ENCODE measurements around the gene ACSL5. TPM values are rescaled to one million over a fixed set of nuclear protein-coding genes. Genes with fewer than 3 reads are reported as not detected.
A peak's percentile ranks its signal among the peaks of the same experiment; 100 is the strongest.

Gene ACSL5
- total and polyA plus RNA-seq, 10 of the 15 experiments (the other 5 are each of a cell fraction or from before 2014, with no cell fraction given), result 22.3 to 57.0 (median 46.4) TPM

DNA sequence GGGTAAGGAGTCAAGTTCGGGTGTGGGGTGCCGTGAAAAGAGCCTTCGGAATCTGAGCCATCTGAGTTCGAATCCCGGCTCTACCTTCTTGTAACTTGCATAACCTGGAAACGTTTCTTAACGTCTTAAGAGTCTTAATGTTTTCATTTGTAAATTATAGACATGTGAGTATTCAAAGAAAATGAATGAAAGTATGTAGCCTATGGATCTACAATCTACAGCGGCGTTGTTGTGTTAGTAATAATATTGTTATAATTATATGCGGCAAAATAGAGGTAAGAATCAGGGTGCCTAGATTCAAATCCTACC is 73.7 kb downstream of the ACSL5 start:
- H3K4me2 ChIP-seq (ENCODE audit: control insufficient read depth, insufficient read depth), result peak overlapping the region; percentile 65; the same call in 1 of the 2 replicates
- no peaks in the 10 kb centered on the region for H3K27me3 ChIP-seq (replicated peaks in 1 of 2; ENCODE audit: control insufficient read depth in 2 of 2, insufficient read depth in 2 of 2, low read length in 1 of 2)
- H2AFZ ChIP-seq (ENCODE audit: control insufficient read depth, low read depth, low read length), result peak overlapping the region; percentile 97
- peak overlapping the region; percentile 97 for H3K27ac ChIP-seq (ENCODE audit: control insufficient read depth, insufficient read depth)
- in situ Hi-C loops (cut with MboI), result no loop called here
- ChIA-PET POLR2A (interaction anchor here (0.8 kb wide), 1 partner anchor 46 kb away, joined by 4 read pairs; no protein-coding TSS in a partner anchor), SMC1A (ENCODE audit: uncharacterized antibody, unreplicated experiment) (interaction anchor here (0.7 to 1.4 kb wide), 4 partner anchors 13 to 72 kb away, joined by 3 to 6 read pairs (median 4); no protein-coding TSS in a partner anchor), RAD21 (ENCODE audit: unreplicated experiment) (interaction anchor here (1.8 kb wide), 1 partner anchor 13 kb away, joined by 6 read pairs; no protein-coding TSS in a partner anchor), CTCF (interaction anchor here (0.8 to 2.0 kb wide), 5 partner anchors 11 to 264 kb away, joined by 3 to 9 read pairs (median 5); partner anchors contain the start of gene GPAM)
- peak overlapping the region; percentile 98 for H3K9ac ChIP-seq (ENCODE audit: control insufficient read depth, insufficient read depth, low read length)
- ATAC-seq, result no peak
- TF ChIP-seq PML (IDR thresholded peaks at IDR 0.05; ENCODE audit: low read length), result peak; percentile 8; the same call in 1 of the 2 replicates
- TF ChIP-seq POLR2AphosphoS5 (IDR thresholded peaks at IDR 0.05; ENCODE audit: low read length), result no peak
- H3K36me3 ChIP-seq (ENCODE audit: control insufficient read depth in 2 of 2, insufficient read depth in 2 of 2, low read length in 1 of 2), result peaks cover 0 to 8% of the 10 kb centered on the region in 2 experiments; a peak in 2 of 4 replicates
- FAIRE-seq, result no peak
- H4K20me1 ChIP-seq (ENCODE audit: control insufficient read depth, insufficient read depth), result no peaks in the 10 kb centered on the region; the same call in 1 of the 2 replicates
- WGBS (ENCODE audit: insufficient coverage, insufficient replicate concordance, low lambda C conversion rate, missing lambda C conversion rate), result 0% methylated on average over 10 of the region's 10 CpGs
- no peak for DNase-seq (ENCODE audit: low read depth, low spot score)
- no peaks in the 10 kb centered on the region for H3K9me3 ChIP-seq (replicated peaks; ENCODE audit: control insufficient read depth, insufficient read depth, low read length)
- peaks cover 55% of the 10 kb centered on the region for H3K79me2 ChIP-seq (ENCODE audit: control insufficient read depth, insufficient read depth, low read length)
- intact Hi-C loops (cut with micrococcal nuclease; ENCODE audit: unreplicated experiment), result loop anchor here (5.0 kb wide), 1 partner anchor 70 kb away; no protein-coding TSS in a partner anchor
- BruUV-seq (replicated peaks), result TSS peak; percentile 68
- peak overlapping the region; percentile 93 for H3K4me3 ChIP-seq
- peaks cover 8% of the 10 kb centered on the region for H3K4me1 ChIP-seq (ENCODE audit: control insufficient read depth, insufficient read depth, low read length)

DNA sequence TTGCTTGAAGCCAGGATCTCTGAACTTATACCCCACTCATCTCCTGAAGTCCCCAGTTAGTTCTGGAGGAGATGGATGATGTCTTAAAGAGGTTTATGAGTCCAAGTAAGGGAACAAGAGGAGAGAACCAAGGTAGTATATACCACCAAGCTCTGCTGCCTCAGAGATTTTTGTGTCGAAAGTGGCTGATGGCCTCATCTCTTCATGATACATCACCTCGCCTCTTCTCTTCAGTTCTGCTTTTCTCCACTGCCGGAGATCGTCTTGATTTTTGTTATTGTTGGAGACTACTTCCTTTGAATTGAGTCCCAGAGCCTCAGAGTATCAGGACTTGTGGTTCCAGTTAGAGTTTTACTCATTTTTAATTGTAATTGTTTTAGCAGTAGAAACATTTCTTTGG is 75.0 kb downstream of the ACSL5 start:
- DNase-seq (ENCODE audit: low read depth, low spot score) (no peak), FAIRE-seq (no peak), ATAC-seq (no peak)
- 87% methylated on average over 4 of the region's 4 CpGs for WGBS (ENCODE audit: insufficient coverage, insufficient replicate concordance, low lambda C conversion rate, missing lambda C conversion rate)
- intact Hi-C loops (cut with micrococcal nuclease; ENCODE audit: unreplicated experiment) (loop anchor here (5.0 kb wide), 1 partner anchor 72 kb away; no protein-coding TSS in a partner anchor), in situ Hi-C loops (cut with MboI) (no loop called here)
- BruUV-seq (replicated peaks), result no TSS peak
- no peaks in the 10 kb centered on the region for H3K9me3 ChIP-seq (replicated peaks; ENCODE audit: control insufficient read depth, insufficient read depth, low read length)
- H3K36me3 ChIP-seq (ENCODE audit: control insufficient read depth in 2 of 2, insufficient read depth in 2 of 2, low read length in 1 of 2), result peaks cover 0 to 6% of the 10 kb centered on the region in 2 experiments; a peak in 2 of 4 replicates
- no peak overlapping the region for H2AFZ ChIP-seq (ENCODE audit: control insufficient read depth, low read depth, low read length)
- peak overlapping the region; percentile 80 for H3K4me2 ChIP-seq (ENCODE audit: control insufficient read depth, insufficient read depth)
- H3K79me2 ChIP-seq (ENCODE audit: control insufficient read depth, insufficient read depth, low read length), result peaks cover 55% of the 10 kb centered on the region
- no peaks in the 10 kb centered on the region; the same call in 1 of the 2 replicates for H4K20me1 ChIP-seq (ENCODE audit: control insufficient read depth, insufficient read depth)
- H3K27ac ChIP-seq (ENCODE audit: control insufficient read depth, insufficient read depth), result no peak overlapping the region
- no peaks in the 10 kb centered on the region for H3K27me3 ChIP-seq (replicated peaks in 1 of 2; ENCODE audit: control insufficient read depth in 2 of 2, insufficient read depth in 2 of 2, low read length in 1 of 2)
- ChIA-PET RAD21 (ENCODE audit: unreplicated experiment) (no interaction called here), SMC1A (ENCODE audit: uncharacterized antibody, unreplicated experiment) (no interaction called here), POLR2A (no interaction called here), CTCF (interaction anchor here (1.1 to 1.2 kb wide), 2 partner anchors 14 to 23 kb away, joined by 4 to 9 read pairs; no protein-coding TSS in a partner anchor)
- H3K4me3 ChIP-seq, result no peak overlapping the region
- peaks cover 8% of the 10 kb centered on the region for H3K4me1 ChIP-seq (ENCODE audit: control insufficient read depth, insufficient read depth, low read length)
- no peak overlapping the region for H3K9ac ChIP-seq (ENCODE audit: control insufficient read depth, insufficient read depth, low read length)
- no peak for TF ChIP-seq NFIC (IDR thresholded peaks at IDR 0.05; ENCODE audit: low read depth, low read length)
- TF ChIP-seq SUPT20H (IDR thresholded peaks at IDR 0.05; ENCODE audit: borderline replicate concordance, control insufficient read depth, low read depth, low read length), result no peak
- TF ChIP-seq, protein P1, sequence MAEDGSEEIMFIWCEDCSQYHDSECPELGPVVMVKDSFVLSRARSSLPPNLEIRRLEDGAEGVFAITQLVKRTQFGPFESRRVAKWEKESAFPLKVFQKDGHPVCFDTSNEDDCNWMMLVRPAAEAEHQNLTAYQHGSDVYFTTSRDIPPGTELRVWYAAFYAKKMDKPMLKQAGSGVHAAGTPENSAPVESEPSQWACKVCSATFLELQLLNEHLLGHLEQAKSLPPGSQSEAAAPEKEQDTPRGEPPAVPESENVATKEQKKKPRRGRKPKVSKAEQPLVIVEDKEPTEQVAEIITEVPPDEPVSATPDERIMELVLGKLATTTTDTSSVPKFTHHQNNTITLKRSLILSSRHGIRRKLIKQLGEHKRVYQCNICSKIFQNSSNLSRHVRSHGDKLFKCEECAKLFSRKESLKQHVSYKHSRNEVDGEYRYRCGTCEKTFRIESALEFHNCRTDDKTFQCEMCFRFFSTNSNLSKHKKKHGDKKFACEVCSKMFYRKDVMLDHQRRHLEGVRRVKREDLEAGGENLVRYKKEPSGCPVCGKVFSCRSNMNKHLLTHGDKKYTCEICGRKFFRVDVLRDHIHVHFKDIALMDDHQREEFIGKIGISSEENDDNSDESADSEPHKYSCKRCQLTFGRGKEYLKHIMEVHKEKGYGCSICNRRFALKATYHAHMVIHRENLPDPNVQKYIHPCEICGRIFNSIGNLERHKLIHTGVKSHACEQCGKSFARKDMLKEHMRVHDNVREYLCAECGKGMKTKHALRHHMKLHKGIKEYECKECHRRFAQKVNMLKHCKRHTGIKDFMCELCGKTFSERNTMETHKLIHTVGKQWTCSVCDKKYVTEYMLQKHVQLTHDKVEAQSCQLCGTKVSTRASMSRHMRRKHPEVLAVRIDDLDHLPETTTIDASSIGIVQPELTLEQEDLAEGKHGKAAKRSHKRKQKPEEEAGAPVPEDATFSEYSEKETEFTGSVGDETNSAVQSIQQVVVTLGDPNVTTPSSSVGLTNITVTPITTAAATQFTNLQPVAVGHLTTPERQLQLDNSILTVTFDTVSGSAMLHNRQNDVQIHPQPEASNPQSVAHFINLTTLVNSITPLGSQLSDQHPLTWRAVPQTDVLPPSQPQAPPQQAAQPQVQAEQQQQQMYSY (CRISPR knock-in tag; IDR thresholded peaks at IDR 0.05), result no peak
- TF ChIP-seq LARP7 (IDR thresholded peaks at IDR 0.05), result no peak
- TF ChIP-seq, protein P2, sequence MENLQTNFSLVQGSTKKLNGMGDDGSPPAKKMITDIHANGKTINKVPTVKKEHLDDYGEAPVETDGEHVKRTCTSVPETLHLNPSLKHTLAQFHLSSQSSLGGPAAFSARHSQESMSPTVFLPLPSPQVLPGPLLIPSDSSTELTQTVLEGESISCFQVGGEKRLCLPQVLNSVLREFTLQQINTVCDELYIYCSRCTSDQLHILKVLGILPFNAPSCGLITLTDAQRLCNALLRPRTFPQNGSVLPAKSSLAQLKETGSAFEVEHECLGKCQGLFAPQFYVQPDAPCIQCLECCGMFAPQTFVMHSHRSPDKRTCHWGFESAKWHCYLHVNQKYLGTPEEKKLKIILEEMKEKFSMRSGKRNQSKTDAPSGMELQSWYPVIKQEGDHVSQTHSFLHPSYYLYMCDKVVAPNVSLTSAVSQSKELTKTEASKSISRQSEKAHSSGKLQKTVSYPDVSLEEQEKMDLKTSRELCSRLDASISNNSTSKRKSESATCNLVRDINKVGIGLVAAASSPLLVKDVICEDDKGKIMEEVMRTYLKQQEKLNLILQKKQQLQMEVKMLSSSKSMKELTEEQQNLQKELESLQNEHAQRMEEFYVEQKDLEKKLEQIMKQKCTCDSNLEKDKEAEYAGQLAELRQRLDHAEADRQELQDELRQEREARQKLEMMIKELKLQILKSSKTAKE (IDR thresholded peaks at IDR 0.05; ENCODE audit: low read depth, poor library complexity, severe bottlenecking), result no peak
- no peak for TF ChIP-seq HDGF (IDR thresholded peaks at IDR 0.05)

All from GM12878 (cell line).